Activated T-cell treated with anti-CD3 and anti-CD28 coated beads, Interleukin-2, amount 50 U/mL, for 1 hour (primary cell): ENCODE measurements around the gene HS3ST5.
"Not testable (repeated sequence)": the region's sequence is repeated elsewhere in the genome, so short reads cannot be mapped to it uniquely, and the experiment has no call there.

Source experiments
- DNase-seq: peaks from one replicate; pipeline ENCODE4 v3.0.0-alpha.2; 2020

HS3ST5 gene

DNA sequence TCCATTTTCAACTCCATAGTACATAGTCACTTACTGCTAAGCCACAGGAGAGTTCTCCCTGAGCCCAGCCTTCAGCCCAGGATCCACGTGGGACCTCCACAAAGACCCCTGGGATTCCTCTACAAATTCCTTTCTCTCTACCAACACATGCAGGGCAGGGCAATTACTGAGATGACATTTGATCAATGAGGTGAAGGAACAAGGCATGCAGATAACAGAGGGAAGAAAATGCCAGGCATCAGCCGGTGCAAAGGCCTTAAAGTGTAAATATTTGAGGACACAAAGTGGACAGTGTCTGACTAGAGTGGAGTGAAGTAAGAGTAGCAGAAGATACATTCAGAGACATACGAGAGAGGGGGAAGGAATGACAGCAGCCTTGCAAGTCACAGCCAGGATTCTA lies 70.2 kb downstream of the HS3ST5 start:
- no peak for DNase-seq

DNA sequence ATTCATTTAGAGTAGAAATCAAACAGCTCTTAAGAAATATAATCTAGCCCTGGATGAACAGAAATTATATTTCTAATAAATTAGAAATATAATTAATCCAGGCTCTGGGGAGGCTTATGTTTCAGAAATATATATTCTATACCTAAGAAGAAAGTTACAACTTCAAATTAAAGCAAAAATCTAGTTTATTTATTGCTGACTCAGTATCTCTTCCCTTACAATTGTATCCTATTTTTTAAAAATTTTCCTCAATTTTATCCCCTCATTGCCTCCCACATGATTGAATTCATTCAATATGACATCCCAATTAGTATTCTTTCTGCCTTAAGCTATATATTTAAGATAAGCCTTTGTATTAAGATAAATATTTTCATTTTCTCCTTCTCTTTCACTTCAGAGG lies 71.4 kb downstream of the HS3ST5 start:
- no peak for DNase-seq

DNA sequence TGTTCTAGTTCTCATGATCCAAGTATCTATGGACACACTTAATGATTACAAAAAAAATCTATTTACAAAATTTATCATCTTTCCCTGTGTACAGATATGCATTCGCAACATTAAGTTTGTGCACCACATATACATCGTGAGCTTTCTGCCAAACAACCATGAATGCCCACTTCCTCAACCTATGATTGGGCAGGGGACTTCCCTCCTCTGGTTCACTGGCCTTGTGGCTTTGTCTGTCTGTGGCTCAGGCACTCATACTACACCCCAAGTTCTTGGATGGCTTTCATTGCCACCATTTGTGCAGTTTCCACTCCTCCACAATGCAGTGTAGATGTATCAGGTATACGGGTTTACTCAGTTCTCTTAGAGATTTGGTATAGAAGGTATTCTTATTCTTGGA lies 74.9 kb downstream of the HS3ST5 start:
- no peak for DNase-seq

DNA sequence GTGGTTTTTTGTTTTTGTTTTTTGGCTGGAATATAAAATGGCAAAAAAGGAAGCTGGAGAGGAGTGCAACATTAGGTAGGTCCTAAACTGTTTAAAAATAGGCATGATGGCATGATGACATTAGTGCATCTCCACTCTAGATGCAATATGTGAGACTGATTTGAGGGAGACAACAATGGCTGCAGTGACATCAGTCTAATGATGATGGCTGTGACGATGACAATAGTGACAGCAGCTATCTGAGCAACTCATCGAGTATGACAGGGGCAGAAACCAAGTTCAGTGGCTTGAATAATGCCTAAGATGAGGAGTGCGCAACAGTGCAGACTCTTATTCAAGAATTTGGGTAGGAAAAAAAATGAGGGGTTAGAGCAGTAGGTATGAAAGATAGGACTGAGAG lies 82.0 kb downstream of the HS3ST5 start:
- DNase-seq, result no peak

DNA sequence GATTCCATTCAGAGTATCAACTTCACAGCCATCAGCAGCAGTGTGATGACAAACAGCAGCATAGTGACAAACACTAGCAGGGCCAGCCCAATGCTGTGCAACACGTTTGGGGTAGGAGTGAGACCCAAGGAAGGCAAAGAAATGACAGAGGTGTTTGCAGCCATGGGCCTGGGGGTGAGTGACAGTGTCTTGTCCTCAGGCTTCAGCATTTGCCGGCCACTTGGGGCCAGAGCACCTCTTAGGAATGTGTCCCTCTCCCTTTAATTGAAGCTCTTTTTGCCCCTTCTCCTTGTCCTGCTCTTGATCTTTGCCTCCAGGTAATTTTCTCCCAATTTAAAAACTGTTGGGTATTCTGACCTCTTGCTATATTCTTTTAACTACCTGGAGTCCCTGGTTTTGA lies 84.4 kb downstream of the HS3ST5 start:
- DNase-seq, result no peak

DNA sequence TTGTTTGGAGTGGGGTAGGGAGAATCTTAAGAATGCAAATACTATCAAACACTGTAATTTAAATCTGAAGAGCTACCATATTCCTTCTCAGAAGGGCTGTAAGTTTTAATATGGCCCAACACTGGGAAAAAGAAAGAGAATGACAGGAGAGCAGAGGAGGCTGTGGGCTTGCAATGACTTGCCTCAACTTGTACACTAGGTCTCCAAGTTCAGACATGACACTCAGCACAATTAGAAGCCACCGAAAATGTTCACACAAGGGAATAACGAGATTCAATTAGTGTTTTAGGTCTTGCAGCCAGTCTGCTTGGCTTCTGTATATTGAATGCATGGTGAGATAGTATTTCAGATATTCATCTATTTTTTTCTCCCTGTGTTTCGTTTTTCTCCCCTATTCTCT lies 89.4 kb downstream of the HS3ST5 start:
- no peak for DNase-seq

DNA sequence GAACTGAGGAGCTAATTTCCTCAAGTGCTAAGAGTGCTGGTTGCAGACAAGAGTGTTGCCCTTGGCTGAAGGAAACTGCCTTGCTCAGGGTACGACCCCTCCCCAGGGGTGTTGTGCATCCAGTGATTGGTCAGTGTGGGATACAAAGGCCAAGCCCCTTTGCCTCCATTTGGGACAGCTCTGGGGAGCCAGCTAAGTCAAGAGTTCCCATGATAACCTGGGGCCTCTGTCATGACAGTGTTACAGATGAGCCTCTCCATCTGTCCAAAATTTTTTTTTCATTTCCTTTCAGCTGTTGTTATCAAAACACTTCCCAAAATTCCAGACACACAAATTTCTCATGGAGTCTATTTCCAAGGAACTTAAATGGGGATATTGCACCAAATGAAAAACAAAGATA lies 93.3 kb downstream of the HS3ST5 start:
- DNase-seq, result no peak

DNA sequence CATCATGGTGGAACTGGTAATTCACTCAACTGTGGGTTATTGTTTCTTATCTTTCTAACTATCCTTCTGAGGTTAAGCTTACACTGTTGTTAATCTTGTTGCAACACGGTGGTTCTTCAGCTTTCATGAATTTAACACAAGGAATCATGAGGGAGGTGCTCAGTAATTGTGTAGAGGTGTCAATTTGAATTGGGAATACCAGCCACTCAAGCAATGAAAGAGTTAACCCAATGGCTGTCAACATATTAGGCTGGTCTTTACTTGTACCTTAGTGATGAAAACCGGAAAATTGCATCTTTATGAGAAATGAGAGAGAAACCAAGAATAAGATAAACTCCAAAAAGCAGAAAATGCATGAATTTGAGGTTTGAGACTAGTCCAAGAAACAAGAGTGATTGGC lies 95.7 kb downstream of the HS3ST5 start:
- DNase-seq, result no peak

DNA sequence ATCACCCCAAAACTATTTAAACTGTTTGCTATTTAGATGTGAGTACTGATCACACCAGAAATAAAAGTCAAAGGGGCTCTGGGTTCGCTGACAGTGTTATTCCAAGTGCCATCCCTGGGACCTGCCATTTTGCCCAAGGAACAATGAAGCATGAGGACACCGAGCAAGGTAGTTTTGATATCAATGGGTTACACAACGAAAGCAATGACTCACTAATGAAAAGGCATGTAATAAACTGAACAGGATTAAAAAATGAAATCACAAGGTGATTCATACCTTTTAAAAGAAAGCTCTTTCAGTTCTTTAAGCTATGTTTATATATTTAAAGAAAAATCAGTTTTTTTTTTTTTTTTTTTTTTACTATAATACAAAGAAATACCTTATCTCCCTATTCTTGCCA lies 102.0 kb downstream of the HS3ST5 start:
- DNase-seq, result no peak

DNA sequence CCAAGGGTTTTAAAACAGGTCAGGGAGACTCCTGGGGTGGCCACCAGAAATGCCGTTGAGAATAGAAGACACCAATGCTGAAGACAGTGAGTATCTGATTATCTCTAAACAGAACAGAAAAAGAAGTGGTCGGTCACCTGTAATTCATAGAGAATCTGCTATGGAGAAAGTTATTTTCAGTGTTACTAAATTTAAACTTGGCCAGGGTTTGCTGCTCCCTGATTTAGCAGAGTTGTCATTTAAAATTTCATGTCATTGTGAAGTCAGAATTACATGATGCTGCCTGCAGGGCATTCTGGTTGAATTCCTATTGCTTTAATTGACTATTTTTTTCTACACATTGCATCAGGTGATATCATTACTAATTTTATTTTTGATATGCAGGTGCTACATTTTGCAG lies 114.1 kb downstream of the HS3ST5 start:
- no peak for DNase-seq

DNA sequence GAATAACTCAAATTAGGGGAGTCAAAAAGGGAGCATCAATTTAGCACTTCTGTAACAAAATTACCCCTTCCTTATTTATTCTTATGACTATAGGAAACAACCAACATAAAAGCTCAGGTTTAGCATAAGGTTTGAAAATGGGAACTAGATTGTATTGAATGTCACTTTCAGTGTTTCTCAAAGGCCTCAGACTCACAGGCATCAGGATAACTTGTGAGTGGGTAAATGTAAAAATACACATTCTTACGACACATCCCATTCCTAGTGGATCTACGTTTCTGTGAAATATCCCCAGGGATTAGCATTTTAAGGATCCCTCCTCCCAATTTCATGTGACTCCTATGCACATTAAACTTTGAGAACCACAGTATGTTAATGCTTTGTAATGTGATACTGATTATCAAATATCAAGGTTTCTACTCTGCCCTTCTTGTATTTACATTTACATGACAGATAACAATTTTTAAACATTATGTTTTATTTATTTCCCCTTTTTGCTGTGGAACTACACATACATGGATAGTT lies 114.8 kb downstream of the HS3ST5 start:
- no peak for DNase-seq

DNA sequence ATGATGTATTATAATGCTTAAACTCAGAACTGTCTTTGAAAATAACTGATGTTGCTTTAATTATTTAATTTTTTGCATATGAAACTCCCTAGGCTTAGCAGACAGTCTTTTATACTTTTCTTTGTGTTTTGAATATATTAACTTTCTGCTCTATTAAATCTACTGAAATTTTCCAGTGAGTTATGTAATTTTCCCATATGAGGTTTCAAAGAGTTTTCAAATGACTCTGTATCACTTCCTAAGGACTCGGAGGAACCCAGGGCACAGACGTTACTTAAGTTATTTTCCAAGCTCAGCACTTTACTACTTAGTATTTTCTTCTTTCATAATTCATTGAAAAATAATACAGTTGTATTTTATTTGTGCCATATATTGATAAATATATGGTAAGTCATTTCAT lies 122.6 kb downstream of the HS3ST5 start:
- DNase-seq, result no peak

DNA sequence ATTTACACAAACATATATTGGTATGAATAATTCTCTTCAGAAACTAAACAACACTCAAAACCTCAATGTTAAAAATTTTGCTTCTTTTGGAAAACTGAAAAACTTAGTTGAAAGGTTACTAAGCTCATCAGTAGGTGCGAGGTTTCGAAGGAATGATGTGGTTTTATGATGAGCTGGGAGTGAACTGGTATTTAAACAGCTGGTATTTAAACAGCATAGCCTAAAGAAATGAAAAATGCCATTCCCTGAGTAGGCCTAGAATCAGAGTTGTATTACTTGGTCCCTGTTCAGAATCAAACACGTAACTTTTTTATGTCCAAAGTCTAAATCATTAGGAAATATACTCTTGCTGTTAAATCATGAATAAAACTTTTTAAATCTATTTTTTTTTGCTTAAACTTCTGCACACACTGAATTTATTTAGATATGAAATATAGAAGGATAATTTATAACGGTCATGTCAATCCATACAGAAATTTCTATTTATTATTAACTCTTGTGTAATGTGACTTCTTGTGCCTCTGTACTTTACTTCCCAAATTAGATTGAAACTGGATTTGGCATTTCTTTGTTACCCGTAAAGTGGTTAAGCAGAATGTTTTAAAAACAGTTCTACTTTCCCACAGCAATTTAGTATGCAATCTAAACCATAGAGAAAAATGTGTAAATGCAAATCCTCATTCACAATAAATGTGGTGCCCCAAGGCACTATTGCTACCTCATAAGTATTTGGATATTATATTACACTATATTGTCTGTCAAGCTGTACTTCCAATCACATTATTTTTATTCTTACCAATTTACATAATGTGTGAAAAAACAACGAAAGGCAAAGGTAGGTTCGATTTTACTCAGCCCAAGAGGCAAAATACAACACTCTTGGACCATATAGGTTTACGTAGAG lies 124.1 kb downstream of the HS3ST5 start:
- no peak for DNase-seq

DNA sequence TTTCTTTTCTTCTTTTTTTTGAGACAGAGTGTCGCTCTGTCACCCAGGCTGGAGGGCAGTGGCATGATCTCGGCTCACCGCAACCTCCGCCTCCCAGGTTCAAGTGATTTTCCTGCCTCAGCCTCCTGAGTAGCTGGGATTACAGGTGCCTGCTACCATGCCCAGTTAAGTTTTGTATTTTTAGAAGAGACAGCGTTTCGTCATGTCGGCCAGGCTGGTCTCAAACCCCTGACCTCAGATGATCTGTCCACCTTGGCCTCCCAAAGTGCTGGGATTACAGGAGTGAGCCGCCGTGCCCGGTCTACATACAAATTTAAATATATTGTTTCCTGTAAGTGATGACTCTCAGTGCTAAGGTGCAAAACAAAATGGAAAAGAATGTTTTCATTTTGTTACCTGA lies 124.8 kb downstream of the HS3ST5 start:
- not testable (repeated sequence) for DNase-seq

DNA sequence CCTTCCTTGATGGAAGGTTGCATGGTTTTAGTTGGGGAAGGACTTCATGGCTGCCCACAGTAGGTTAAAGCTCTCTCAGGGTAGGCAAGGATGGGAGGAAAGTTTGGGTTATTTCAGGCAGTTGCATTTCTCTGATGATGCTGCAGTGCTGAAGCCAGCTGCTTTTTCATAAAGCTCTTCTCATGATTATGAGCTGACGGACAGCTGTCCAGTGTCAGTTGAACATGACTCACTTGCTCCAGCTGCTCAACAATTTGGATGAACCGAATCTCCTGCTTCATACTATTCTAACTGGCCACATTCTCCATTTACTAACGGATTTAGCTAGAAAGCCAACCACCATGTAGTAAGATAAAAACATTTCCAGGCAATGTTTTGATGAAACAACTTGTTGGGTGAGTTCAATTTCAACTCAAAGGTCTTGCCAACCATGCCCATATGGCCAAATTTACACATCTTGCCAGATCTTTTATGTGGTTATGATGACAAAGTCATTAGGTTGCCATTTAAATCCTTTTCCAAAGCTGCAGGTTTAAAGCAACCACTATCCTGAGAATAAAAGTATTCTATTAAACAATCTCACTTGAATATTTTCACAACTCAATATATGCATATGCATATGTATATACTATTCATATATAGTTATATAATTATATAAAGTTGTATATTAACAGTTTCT lies 125.9 kb downstream of the HS3ST5 start:
- no peak for DNase-seq

DNA sequence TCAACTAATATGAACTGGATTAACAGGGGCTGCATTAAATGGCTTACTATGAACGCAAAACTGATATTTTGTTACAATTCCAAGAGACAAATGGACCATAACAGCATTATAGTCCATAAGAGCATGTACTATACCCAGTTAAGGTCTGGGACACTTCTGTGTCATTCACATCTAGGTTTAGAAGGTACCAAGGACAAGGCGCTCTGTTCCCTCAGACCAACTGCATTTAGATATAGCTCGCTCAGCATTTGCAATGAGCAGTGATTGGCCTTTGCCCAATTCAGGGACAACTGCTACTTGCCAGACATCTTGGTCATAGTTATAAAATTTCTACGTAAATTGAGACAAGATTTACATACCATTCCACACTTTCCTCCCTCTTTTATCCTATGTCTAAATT lies 132.4 kb downstream of the HS3ST5 start:
- DNase-seq, result no peak

DNA sequence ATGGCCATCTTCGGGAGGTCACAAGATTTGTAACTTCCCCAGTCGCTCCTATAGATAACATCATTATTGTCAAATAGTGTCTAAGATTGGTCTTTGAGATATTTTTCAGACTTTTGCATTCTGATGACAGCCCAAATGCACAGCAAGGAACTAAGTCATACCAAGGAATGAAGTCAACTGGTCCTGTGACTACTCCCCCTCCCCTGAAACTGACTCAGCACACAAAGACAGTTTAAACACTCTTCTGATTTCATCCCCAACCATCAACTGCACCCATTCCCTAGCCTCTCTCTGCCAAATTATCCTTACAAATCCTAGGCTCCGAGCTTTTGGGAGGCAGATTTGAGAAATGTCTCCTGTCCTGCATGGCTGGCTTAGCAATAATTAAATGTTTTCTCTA lies 139.4 kb downstream of the HS3ST5 start:
- no peak for DNase-seq

DNA sequence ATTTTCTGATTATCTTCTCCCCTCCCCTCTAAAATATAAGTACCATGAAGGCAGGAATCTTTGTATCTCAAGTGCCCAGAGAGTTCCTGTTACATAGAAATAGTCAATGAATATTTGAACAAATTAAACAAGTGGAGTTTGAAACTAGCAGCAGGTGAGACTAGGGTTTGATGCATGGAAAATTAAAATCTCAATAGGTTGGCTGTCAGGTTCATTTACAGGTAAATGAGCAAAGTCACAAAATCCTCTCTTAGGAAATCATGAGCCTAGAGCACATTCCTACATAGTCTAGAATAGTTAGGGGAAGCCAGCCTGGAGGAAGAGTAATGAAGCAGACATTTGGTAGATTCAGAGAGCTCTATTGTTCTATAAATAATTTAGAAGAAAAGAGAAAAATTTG lies 140.4 kb downstream of the HS3ST5 start:
- no peak for DNase-seq

DNA sequence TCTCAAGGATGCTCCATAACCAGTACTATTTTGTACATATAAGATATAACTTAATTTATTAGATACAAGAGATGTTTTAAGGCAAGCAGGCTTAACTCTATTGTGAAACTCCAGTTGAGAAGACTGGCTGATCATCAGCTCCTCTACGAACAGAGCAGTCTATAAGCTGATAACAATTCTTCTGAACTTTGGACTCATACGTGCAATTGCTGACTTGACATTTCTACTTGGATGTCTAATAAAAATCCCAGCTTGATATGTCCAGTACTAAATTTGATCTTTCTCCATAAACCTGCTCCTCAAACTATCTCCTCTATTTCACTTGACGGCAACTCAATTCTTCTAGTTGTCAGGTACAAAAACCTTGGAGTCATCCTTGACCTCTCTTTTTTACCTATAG lies 141.9 kb downstream of the HS3ST5 start:
- DNase-seq, result no peak

DNA sequence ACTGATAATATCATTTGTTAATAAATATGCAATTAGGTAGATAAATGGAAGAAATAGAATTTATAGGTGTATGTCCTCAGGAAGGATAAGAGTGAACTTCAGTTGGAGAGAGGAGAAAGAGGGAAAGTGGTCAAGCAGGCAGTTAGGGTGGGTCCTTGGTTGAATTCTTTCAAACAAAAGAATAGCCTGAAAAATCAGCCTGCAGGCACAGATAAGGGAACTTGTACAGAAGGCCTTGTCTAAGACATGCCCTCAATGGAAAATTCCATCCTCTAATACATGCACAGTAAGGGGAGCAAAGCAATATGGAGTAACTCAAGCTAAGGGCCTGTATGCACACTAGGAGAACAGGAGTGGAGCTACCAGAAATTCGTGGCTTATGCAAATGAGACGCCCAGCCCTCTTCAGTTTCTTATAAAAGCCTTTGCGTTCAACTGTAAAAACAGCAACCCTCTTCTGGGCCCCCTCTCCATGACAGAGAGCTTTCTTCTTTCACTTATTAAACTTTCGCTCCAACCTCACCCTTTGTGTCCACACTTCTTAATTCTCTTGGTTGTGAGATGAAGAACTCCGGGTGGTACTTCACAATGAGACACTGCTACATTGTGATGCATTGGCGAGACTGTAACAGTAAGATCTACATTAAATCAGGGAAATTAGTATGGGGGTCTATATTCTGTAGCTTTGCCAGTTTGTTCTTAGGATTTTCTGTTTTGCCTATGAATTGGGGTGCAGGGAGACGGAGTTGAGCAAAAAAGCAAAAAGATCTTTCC lies 147.0 kb downstream of the HS3ST5 start:
- no peak for DNase-seq

DNA sequence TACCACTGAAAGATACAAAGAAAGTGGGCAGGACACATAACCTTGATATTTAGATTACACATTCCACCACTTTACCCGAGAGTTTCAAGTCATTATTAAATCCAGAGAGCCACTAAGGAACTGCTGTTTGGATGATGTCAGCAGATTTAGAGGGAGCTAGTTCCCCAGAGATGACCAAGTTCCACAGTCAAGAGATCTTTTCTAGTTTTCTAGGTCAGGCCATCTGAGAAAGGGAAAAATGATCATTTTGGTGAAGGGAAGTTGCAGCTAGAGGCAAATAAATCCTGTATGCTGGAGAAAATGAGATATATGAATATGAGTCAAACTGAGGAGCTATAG lies 147.8 kb downstream of the HS3ST5 start:
- no peak for DNase-seq

DNA sequence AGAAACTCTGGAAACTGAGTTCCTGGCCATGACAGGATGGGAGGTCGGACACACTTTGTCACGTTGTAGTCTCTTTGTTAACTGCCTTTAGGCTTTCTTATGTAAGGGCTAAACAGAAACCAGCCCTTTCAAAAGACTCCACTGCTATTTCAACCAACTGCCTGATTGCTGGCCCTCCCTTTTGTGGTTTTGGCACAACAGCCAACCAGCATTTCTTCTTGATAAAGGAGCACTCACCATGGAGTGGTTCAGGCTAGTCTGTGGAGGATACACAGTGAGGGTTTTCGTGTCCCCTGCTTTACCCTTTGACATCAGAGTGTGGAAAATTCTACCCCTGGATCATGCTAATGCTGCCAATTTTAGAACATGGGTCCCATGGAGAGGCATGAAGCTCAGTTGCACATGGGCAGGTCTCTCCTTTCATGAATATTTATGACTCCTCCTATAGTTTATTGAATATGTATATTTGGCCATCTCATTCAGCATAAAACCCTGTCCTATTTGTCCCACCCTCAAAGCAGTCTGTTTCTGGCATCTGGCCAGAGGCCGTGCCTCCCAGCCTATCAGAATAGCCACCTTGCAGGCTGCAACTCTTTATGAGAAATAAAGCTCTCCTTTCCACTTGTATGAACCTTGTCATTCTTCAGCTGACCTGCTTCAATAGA lies 148.3 kb downstream of the HS3ST5 start:
- no peak for DNase-seq

DNA sequence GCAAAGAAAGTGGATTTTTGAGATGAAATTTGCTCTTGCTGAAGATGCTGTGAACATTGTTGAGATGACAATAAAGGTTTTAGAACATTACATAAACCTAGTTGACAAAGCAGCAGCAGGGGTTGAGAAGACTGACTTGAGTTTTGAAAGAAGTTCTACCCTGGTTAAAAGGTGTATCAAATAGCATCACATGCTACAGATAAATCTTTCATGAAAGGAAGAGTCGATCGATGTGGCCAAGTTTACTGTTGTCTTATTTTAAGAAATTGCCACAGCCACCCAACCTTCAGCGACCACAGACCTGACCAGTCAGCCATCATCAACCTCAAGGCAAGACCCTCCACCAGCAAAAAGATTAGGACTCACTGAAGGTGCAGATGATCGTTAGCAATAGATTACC lies 155.3 kb downstream of the HS3ST5 start:
- no peak for DNase-seq
